Motor neuron (in vitro differentiated cells): ENCODE data around the gene GLI3. TPM values are rescaled to one million over a fixed set of nuclear protein-coding genes. Genes with fewer than 3 reads are reported as not detected.

ENCODE experiments used
- ATAC-seq, 8 experiments: fragments of 200-7000 bp; cut with Tn5 transposase; replicated peaks in 6 of 8; 2 replicates each; pipeline ENCODE4 v1.8.0; 2021; ENCODE audit warnings: mild to moderate bottlenecking in 8 of 8, moderate library complexity in 8 of 8
- H3K27ac ChIP-seq, 2 donors: fragments of 250-450 bp; sonication (Bioruptor Pico); 2 replicates each; pipeline ENCODE4 v1.9.0; 2021; ENCODE audit warnings: antibody characterized with exemption in 2 of 2, mild to moderate bottlenecking in 2 of 2, moderate library complexity in 1 of 2
- H3K4me1 ChIP-seq, 2 donors: fragments of 250-450 bp; sonication (Bioruptor Pico); replicated peaks in 1 of 2; 2 replicates each; pipeline ENCODE4 v1.6.1; 2021; ENCODE audit warnings: antibody characterized with exemption in 2 of 2, mild to moderate bottlenecking in 2 of 2, moderate library complexity in 1 of 2
- H3K4me3 ChIP-seq, 5 donors: fragments of 250-450 bp; sonication (Bioruptor Pico); 2 replicates each; pipeline ENCODE4 v1.9.0; 2021; ENCODE audit warnings: antibody characterized with exemption in 5 of 5, mild to moderate bottlenecking in 5 of 5, moderate library complexity in 4 of 5
- WGBS, 10 experiments: fragments of 450-650 bp; shearing (Covaris generic); methylation state at CpG; one replicate each; pipeline ENCODE4 v1.0.0; 2022; 5-methylcytosine and 5-hydroxymethylcytosine counted together
- in situ Hi-C, 9 experiments: fragments of 400-800 bp; cut with MboI; loops; one replicate each; pipeline ENCODE4 v1.15.0; 2021; ENCODE audit warnings: low sequenced_read_pairs in 9 of 9, low pct_unique_long_range_greater_than_20kb in 2 of 9; ENCODE audit not compliant: unreplicated experiment in 9 of 9
- total RNA-seq, 8 experiments: library from RNA; unstranded; fragments of 300-600 nt; gene quantifications; 2 replicates each; pipeline versions ENCODE4 v1.2.3 to v1.2.4, GENCODE V29; 2022

The GLI3 gene
- total RNA-seq, 8 experiments from 2014 or later, result 0.38 to 14.2 (median 4.7) TPM

DNA sequence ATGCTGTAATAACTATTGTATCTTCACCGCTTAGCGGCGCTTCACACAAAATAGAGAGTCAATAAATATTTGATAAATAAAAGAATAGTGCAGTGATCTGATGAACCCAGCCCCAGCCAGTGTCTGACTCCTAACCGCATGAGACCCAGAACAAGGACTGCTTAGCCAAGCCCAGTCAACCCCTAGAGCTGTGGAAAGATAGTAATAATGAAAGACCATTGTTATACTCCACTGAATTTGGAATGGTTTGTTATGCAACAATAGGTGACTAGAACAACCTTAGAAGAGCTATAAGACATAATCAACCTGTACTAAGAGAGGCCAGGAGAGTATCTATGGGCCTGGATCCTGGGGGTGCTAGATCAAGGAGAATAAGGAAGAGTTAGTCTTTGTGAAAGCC lies 303.6 kb downstream of the GLI3 start:
- Histone ChIP-seq H3K4me3 (no peak overlapping the region), H3K27ac (no peak overlapping the region), H3K4me1 (no peaks in the 10 kb centered on the region)
- in situ Hi-C loops, result loop anchor here in 6 of 9 experiments (25.0 kb wide), 3 partner anchors 754 to 1904 kb away; no protein-coding TSS in a partner anchor
- no peak for ATAC-seq
- 93 to 100% (median 96%) methylated on average over 1 to 4 of the region's 4 CpGs; no CpG with 5 or more reads in 5 of the 10 experiments for WGBS, 10 experiments

DNA sequence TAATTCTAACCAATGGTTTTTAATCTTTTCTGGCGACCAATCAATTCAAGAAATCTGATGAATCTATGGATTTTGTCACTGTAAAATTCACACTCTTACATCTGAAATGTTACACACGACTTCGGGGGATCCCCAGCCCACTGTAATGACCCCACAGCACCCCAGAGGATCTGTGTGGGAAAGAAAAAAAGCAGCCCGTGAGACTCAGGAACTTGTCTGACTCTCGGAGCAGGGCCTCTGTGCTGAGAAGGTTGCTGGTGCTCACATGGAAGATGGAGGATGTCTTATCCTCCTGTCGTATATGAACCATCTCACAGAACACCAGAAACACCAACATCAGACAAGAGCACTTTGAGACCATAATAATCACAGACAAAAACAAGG lies 305.8 kb downstream of the GLI3 start:
- Histone ChIP-seq H3K4me3 (no peak overlapping the region), H3K4me1 (no peaks in the 10 kb centered on the region), H3K27ac (no peak overlapping the region)
- 0 to 94% (median 79%) methylated on average over 1 to 5 of the region's 6 CpGs; no CpG with 5 or more reads in 1 of the 10 experiments for WGBS, 10 experiments
- in situ Hi-C loops, result loop anchor here in 6 of 9 experiments (25.0 kb wide), 3 partner anchors 756 to 1906 kb away; no protein-coding TSS in a partner anchor
- no peak for ATAC-seq

DNA sequence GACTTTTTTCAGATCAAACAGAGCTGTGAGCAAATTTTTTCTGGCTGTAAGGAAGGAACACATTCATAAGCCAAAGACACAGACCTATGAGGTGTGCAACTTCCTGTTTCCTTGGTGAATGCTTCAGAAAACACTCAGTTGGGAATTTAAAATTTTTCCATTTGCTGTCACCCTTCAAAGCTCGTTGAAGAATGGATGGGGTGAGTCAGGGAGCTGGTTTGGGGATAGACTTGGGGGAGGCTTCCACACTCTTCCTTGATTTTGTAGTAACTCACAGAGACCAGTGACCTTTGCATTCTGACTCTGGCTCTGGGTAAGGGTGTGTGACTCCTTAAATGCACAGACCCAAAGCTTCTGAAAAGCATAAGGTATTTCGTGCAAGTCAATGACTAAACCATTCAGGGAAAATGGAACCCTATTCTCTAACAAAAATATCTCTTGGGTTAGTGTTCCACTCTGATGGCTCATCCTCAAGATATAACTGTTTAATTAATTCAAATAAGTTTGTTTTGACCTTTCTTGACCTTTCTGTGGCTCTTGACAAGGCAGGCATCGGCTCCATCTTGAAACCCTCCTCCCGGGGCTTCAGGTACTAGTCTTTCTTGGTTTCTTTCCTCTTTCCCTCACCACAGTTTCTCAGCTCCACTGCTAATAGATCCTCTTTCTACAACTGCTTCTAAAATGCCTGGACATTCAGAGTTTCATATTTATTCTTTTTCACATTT lies 306.3 kb downstream of the GLI3 start:
- Histone ChIP-seq H3K4me3 (no peak overlapping the region), H3K4me1 (no peaks in the 10 kb centered on the region), H3K27ac (no peak overlapping the region)
- no peak for ATAC-seq
- WGBS, 10 experiments, result 47 to 100% (median 90%) methylated on average over 1 to 4 of the region's 4 CpGs
- in situ Hi-C loops, result loop anchor here in 6 of 9 experiments (25.0 kb wide), 3 partner anchors 757 to 1907 kb away; no protein-coding TSS in a partner anchor

DNA sequence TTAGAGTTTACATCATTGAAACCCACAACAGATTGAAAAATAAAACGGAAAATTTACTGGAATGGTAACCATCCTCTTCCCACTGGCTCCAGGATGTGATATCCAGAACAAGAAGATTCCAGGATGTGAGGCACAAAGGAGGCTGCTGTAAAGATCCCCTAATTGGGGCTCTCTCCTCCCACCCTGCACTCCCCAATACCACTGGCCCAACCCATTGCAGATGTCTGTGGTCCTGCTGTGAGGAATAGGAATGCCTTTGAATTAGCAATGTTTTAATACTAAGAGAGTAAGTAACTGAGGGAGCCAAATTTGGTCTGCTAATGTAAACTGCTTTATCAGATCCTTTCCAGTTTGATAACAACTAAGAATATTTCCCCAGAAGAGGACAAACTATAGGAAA lies 308.2 kb downstream of the GLI3 start:
- WGBS, 10 experiments, result 0 to 100% (median 80%) methylated on average over 1 of the region's 1 CpG; no CpG with 5 or more reads in 7 of the 10 experiments
- peak in 1 of 8 experiments; percentile 27 for ATAC-seq
- in situ Hi-C loops, result loop anchor here in 6 of 9 experiments (25.0 kb wide), 3 partner anchors 759 to 1909 kb away; no protein-coding TSS in a partner anchor
- H3K27ac ChIP-seq, result no peak overlapping the region
- H3K4me3 ChIP-seq, result no peak overlapping the region
- no peaks in the 10 kb centered on the region for H3K4me1 ChIP-seq

DNA sequence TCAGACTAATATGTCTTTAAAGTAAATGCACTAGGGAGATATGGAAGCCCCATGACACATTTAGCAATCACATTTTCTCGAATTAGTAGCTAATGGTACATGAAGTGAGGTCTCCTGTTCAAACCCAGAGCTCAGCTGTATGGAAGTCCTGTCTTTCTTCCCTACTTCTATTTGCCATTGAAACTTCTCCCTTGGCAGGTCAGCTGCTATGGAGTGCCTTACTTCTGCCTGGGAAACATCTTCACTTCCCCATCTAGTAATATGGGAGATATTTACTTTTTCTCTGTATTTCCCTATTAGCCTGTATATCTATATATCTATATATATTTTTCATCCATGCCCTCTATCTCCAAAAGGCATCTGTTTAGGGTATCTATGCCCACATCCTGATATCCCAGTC lies 308.8 kb downstream of the GLI3 start:
- H3K27ac ChIP-seq, result no peak overlapping the region
- WGBS, 10 experiments, result 0 to 63% (median 25%) methylated on average over 1 of the region's 1 CpG; no CpG with 5 or more reads in 5 of the 10 experiments
- no peak for ATAC-seq
- H3K4me3 ChIP-seq, result no peak overlapping the region
- in situ Hi-C loops, result loop anchor here in 6 of 9 experiments (25.0 kb wide), 3 partner anchors 759 to 1909 kb away; no protein-coding TSS in a partner anchor
- H3K4me1 ChIP-seq, result no peaks in the 10 kb centered on the region

DNA sequence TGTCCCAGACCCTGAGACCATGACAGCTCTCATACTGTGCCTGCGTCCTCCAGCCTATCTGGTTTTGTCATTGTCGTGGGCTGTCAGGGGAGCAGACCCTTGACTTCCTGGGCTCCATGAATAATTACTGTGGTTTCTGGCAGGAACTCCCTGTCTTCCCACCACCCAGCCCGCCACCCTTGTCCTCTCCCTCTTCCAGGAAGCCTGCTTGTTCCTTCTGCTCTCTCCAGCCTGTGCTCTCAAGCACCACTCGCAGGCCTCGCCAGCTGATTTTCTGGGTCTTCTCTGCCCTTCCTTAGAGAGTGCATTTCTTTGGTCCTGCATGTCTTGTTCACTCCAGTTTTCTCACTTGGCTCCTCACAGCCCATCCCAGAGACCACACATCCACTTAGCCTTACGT lies 309.6 kb downstream of the GLI3 start:
- Histone ChIP-seq H3K4me3 (no peak overlapping the region), H3K27ac (no peak overlapping the region), H3K4me1 (no peaks in the 10 kb centered on the region)
- WGBS, 10 experiments, result 67 to 100% (median 95%) methylated on average over 1 to 5 of the region's 6 CpGs
- ATAC-seq, result peak in 3 of 8 experiments; percentile 27 to 66 (median 51)
- in situ Hi-C loops, result loop anchor here in 6 of 9 experiments (25.0 kb wide), 3 partner anchors 760 to 1910 kb away; no protein-coding TSS in a partner anchor

DNA sequence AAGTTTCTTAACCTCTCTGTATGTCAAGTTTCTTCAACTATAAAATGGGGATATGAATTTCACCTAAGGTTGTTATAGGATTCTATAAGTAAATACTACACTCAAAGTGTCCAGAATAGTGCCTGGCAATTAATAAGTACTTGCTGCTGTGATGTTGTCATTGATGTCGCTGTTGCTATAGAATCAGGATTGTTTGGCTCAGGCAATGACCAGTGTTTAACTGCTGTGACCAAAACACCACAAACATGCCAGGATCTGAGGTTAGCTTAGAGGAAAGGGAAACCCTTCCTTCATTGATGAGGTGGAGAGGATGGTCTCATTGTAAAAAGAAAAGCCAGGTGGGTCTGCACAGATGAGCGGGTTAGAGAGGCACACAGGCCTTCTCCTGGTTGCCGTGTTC lies 311.1 kb downstream of the GLI3 start:
- Histone ChIP-seq H3K4me3 (no peak overlapping the region), H3K4me1 (no peaks in the 10 kb centered on the region), H3K27ac (no peak overlapping the region)
- in situ Hi-C loops, result loop anchor here in 6 of 9 experiments (25.0 kb wide), 3 partner anchors 761 to 1911 kb away; no protein-coding TSS in a partner anchor
- 85 to 100% (median 100%) methylated on average over 1 to 3 of the region's 3 CpGs; no CpG with 5 or more reads in 2 of the 10 experiments for WGBS, 10 experiments
- no peak for ATAC-seq

DNA sequence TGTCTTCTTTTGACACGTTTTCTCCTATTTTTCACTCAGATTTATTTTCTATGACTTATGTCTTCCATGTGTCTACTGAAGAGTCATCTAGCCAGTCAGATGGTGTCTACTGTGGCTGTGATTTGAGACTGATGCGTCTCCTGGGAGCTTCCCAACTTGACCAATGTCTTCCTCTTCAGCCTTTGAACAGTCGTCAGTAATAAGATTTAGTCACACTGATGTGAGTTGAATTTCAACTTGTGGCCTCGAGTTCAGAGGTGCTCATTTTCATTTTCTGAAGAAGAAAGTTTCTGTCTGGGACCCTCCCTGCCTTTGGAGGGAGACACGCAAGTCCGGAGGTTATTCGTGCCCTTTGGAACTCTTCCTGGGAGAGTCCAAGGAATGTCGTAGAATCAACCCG lies 312.2 kb downstream of the GLI3 start:
- Histone ChIP-seq H3K4me1 (no peaks in the 10 kb centered on the region), H3K27ac (no peak overlapping the region), H3K4me3 (no peak overlapping the region)
- in situ Hi-C loops, result loop anchor here in 6 of 9 experiments (25.0 kb wide), 3 partner anchors 763 to 1913 kb away; no protein-coding TSS in a partner anchor
- ATAC-seq, result no peak
- WGBS, 10 experiments, result 7 to 100% (median 89%) methylated on average over 1 to 9 of the region's 9 CpGs; no CpG with 5 or more reads in 1 of the 10 experiments

DNA sequence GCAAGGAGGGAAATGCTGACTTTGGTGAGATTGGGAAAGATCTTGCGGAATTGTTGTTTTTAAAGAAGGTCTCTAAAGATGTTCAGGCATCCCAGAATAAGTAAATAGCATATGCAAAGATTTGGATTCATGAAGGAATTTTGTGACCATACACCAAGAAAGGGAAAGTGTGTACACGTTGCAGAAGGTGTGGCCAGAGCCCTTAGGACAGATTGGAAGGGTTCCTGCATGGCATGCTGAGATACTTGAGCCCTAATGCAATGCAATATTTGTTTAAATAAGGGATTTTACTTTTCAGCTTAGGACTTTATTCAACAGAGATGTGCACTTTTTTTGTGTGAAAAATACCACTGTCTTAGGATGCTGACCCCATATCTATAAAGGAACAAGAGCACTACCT lies 314.6 kb downstream of the GLI3 start:
- in situ Hi-C loops, result no loop called here
- no peak overlapping the region for H3K27ac ChIP-seq
- peak in 3 of 8 experiments; percentile 21 to 93 (median 26) for ATAC-seq
- WGBS, 10 experiments, result 33 to 100% (median 67%) methylated on average over 1 to 2 of the region's 2 CpGs
- H3K4me1 ChIP-seq, result no peaks in the 10 kb centered on the region
- H3K4me3 ChIP-seq, result no peak overlapping the region

DNA sequence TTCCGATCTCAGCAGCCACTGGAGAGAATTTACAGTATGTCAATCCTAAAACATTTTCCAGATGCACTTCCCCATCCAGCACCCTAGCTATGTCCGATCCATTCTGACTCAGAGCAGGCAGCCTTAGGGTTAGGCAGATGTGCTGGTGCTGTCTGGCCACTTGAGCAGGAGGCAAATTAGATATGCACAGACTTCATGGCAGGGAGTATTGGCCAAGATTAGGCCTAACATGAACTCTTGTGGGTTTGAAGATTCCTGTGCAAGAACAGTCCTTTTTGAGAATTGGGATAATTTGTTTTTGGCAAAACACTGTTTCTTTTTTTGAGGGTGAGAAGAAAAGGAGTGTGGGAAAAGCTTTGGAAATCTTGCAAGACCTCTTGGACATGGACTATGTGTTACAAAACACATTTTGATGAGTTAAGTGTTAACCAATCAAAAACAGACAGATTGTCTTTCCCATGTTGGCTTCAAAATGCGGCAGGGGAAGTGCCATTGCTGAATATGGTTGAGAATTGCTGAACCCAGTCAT lies 315.5 kb downstream of the GLI3 start:
- in situ Hi-C loops, result no loop called here
- WGBS, 10 experiments, result 13 to 100% (median 83%) methylated on average over 1 to 3 of the region's 3 CpGs; no CpG with 5 or more reads in 1 of the 10 experiments
- ATAC-seq, result peak in 2 of 8 experiments; percentile 75 to 81
- Histone ChIP-seq H3K4me3 (no peak overlapping the region), H3K4me1 (no peaks in the 10 kb centered on the region), H3K27ac (no peak overlapping the region)

DNA sequence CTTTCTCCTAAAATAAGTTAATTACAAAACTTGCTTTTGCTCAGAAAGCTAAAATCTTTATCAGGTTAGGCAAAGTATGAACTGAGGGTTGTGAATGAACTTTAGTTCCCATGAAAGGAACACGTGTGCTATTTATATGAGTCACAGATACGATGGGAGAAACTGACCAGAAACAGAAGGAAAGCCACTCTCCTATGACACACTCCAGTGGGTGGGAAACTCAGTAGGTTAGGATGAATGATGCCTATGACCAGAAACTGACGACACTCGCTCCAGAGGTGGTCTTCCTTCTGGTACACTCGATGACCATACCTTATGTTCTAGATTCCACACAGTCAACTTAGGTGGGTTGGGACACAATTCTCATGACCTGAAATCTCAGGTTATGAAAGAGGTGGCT lies 318.4 kb downstream of the GLI3 start:
- no peak for ATAC-seq
- H3K27ac ChIP-seq, result no peak overlapping the region
- 10 to 94% (median 86%) methylated on average over 1 to 5 of the region's 5 CpGs; no CpG with 5 or more reads in 3 of the 10 experiments for WGBS, 10 experiments
- no peak overlapping the region for H3K4me3 ChIP-seq
- no peaks in the 10 kb centered on the region for H3K4me1 ChIP-seq
- in situ Hi-C loops, result no loop called here

DNA sequence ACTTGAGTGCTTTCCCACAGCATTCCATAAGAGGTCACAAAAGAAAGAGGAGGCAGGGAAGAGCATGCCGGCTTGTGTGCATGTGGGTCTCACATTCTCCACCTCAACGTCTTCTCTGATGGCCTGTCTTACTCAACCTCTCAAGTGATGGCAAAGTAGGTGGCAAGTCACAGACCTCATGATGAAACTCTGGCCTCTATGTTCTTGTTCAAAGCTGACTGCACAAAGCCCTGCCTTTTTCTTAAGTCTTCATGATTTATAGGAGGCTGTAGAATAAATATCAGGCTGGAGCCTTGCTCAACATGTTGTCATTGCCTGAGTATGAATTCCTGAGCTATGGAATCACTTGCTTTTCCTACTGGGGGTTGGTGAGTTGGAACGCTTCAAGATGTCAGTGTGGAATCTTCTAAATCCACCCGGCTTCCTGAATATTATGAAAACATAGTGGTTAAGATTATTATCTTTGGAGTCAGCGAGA lies 320.5 kb downstream of the GLI3 start:
- in situ Hi-C loops, result no loop called here
- Histone ChIP-seq H3K27ac (no peak overlapping the region), H3K4me1 (no peaks in the 10 kb centered on the region), H3K4me3 (no peak overlapping the region)
- WGBS, 10 experiments, result 3 to 96% (median 47%) methylated on average over 2 to 5 of the region's 5 CpGs; no CpG with 5 or more reads in 2 of the 10 experiments
- ATAC-seq, result peak in 4 of 8 experiments; percentile 35 to 89 (median 82)

DNA sequence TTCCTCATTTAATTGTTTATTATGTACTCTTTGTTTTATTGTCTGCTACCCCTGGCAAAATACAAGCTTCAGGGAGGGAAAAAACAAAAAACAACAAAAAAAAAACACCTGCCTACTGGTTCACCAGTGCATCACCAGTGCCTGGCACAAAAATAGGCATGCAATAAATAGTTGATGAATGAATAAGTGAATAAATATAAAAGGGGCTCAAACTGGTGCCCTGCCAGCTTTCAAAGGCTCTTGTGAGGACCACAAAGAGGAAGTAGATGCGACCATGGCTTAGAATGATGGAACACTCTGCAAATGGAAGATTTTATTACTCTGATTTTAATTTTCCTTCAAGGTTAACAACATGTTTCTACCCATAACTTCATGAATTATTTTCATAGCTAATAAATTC lies 321.1 kb downstream of the GLI3 start:
- no peak for ATAC-seq
- Histone ChIP-seq H3K4me3 (no peak overlapping the region), H3K27ac (no peak overlapping the region), H3K4me1 (no peaks in the 10 kb centered on the region)
- 43 to 100% (median 92%) methylated on average over 1 of the region's 1 CpG; no CpG with 5 or more reads in 5 of the 10 experiments for WGBS, 10 experiments
- in situ Hi-C loops, result no loop called here
